ENCODE results near the gene RAD50.

DNA sequence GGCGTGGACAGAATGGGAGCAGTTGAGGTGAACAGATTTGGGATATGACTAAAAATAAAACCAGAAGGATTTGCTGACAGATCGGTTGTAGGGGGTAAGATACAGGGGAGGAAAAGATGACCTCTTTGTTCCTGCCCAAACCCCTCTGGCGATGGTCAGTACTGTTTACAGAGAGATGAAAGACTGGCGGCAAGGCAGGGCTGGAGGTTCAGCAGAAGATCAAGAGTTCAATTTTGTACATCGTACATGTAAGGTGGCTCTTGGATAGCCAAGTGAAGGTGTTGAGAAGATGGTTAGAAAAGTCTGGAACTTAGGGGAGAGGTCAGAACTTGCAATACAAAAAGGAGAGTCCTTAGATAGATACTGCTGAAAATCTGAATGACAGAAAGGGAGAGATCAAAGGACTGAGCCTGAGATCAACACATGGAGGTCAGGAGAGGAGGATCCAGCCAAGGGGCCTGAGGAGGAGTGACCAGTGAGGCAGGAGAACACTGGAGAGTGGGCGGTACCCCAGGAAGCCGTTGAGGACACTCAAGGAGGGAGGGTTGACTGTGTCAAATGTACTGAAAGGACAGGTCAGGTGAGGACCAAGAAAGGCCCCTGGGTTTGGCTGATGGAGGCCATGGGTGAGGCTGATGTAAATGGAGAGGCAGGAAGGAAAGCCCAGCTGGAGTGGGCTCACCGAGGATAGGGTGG, 124.2 kb downstream of the RAD50 start:
- TF ChIP-seq CTCF (optimal IDR thresholded peaks at IDR 0.05 in 1 of 3, IDR thresholded peaks at IDR 0.05 in 1 of 3, conservative IDR thresholded peaks at IDR 0.05 in 1 of 3; ENCODE audit: extremely low read depth in 1 of 3, insufficient read depth in 2 of 3, low read length in 3 of 3) (no peak), EZH2 (IDR thresholded peaks at IDR 0.05; ENCODE audit: low read length) (no peak)

Measured in keratinocyte (primary cell).